Psoas muscle (tissue), 8 donors: ENCODE data around the gene SLC39A11. TPM values are rescaled to one million over a fixed set of nuclear protein-coding genes. Genes with fewer than 3 reads are reported as not detected.

Source experiments
- ATAC-seq, 4 donors: fragments of 200-7000 bp; cut with Tn5 transposase; one replicate each; pipeline ENCODE4 v1.9.1; 2020; ENCODE audit warnings: moderate library complexity in 3 of 4, mild to moderate bottlenecking in 2 of 4
- DNase-seq, 2 donors: peaks; one replicate each; pipeline ENCODE4 v3.0.0-alpha.2; 2020
- H3K27ac ChIP-seq: fragments of 200-600 bp; one replicate; pipeline ENCODE4 v1.8.0; 2022
- H3K27me3 ChIP-seq, 3 donors: fragments of 200-600 bp in 1 of 3; one replicate each; pipeline versions ENCODE4 v1.6.1 to v1.8.0; 2013 to 2022; ENCODE audit warnings: low read length in 2 of 3, mild to moderate bottlenecking in 2 of 3, moderate library complexity in 1 of 3; ENCODE audit not compliant: insufficient read depth in 3 of 3
- H3K36me3 ChIP-seq, 2 donors: fragments of 200-600 bp in 1 of 2; one replicate each; pipeline versions ENCODE4 v1.6.1 to v1.8.0; 2013 to 2022; ENCODE audit warnings: low read depth in 1 of 2, mild to moderate bottlenecking in 1 of 2, moderate library complexity in 1 of 2; ENCODE audit not compliant: insufficient read depth in 1 of 2
- H3K4me1 ChIP-seq: fragments of 200-600 bp; one replicate; pipeline ENCODE4 v1.8.0; 2022
- H3K4me3 ChIP-seq: fragments of 200-600 bp; one replicate; pipeline ENCODE4 v1.8.0; 2022; ENCODE audit warnings: mild to moderate bottlenecking
- H3K9me3 ChIP-seq: fragments of 200-600 bp; one replicate; pipeline ENCODE4 v1.8.0; 2022
- WGBS, 3 donors: extraction: QIAGEN DNeasy Blood & Tissue Kit; methylation state at CpG; one replicate each; pipeline versions ENCODE4 v1.1.6 to v1.1.7; 2013; 5-methylcytosine and 5-hydroxymethylcytosine counted together
- intact Hi-C, 2 donors: fragments of 100-400 bp; cut with DNase I; formaldehyde crosslinking; loops; one replicate each; pipeline versions ENCODE4 v1.11.0 to v1.14.2; 2022
- polyA plus RNA-seq, 3 donors: library from polyadenylated mRNA; stranded (reverse); fragments of 200-250 nt; gene quantifications; one replicate each; pipeline ENCODE4 v1.2.3, GENCODE V29; 2013
- total RNA-seq, 4 donors: library from RNA; stranded (reverse); fragmentation: NEBNext Ultra II Directional in 2 of 4; extraction: Animal tissue kit (Norgen Biotek cat#: 25700) in 2 of 4; gene quantifications; one replicate each; pipeline versions ENCODE4 v1.2.1 to v1.2.4, GENCODE V29; 2021 to 2023
- TF ChIP-seq, protein P1 (sequence below): fragments of 200-600 bp; IDR thresholded peaks from one replicate; pipeline ENCODE4 v1.8.0; 2022; ENCODE audit warnings: antibody characterized with exemption
- donor health status: healthy with polysubstance abuse.
- donor health status: DM: no; HTN: no; CAD: no; lungs with moderate emphysema.
- donor health status: Bipolar disorder and iron deficiency.
- donor health status: healthy.
- donor health status: DM: yes; HTN: yes; CAD: no.
- donor health status: DM: no; HTN: no; CAD: no.
- donor health status: DM: no; HTN: no; CAD: no.
- donor health status: DM: yes; HTN: yes; CAD: no.

SLC39A11 gene
- total and polyA plus RNA-seq, 7 donors = 1.6 to 9.7 (median 7.9) TPM

DNA sequence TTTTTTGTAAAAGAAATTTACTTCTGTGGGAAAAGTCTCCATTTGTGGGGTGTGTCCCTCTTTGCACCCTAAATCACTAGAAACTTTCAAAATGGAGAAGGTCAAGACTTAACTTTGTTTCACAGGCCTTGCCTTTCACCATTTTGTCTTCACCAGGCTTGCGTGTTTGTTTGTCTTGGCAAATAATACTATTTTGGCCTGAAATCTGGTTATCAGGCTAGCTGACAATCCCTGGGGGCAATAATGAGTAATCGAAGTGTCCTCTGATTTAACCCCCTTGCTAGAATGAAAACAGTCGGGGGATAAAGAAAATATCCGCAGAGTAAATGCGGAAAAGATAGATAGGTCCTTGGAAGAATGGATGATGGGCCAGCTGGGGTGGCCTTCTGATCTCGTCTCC lies 34.5 kb downstream of the SLC39A11 start:
- Histone ChIP-seq H3K4me1 (no peaks in the 10 kb centered on the region), H3K9me3 (no peaks in the 10 kb centered on the region), H3K27ac (no peak overlapping the region), H3K4me3 (no peak overlapping the region), H3K27me3 (no peaks in the 10 kb centered on the region), H3K36me3 (no peaks in the 10 kb centered on the region)
- 76 to 83% (median 79%) methylated on average over 6 of the region's 6 CpGs for WGBS, 3 donors
- ATAC-seq = no peak
- DNase-seq = no peak
- TF ChIP-seq, protein P1, sequence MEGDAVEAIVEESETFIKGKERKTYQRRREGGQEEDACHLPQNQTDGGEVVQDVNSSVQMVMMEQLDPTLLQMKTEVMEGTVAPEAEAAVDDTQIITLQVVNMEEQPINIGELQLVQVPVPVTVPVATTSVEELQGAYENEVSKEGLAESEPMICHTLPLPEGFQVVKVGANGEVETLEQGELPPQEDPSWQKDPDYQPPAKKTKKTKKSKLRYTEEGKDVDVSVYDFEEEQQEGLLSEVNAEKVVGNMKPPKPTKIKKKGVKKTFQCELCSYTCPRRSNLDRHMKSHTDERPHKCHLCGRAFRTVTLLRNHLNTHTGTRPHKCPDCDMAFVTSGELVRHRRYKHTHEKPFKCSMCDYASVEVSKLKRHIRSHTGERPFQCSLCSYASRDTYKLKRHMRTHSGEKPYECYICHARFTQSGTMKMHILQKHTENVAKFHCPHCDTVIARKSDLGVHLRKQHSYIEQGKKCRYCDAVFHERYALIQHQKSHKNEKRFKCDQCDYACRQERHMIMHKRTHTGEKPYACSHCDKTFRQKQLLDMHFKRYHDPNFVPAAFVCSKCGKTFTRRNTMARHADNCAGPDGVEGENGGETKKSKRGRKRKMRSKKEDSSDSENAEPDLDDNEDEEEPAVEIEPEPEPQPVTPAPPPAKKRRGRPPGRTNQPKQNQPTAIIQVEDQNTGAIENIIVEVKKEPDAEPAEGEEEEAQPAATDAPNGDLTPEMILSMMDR = no peak
- intact Hi-C loops = no loop called here

DNA sequence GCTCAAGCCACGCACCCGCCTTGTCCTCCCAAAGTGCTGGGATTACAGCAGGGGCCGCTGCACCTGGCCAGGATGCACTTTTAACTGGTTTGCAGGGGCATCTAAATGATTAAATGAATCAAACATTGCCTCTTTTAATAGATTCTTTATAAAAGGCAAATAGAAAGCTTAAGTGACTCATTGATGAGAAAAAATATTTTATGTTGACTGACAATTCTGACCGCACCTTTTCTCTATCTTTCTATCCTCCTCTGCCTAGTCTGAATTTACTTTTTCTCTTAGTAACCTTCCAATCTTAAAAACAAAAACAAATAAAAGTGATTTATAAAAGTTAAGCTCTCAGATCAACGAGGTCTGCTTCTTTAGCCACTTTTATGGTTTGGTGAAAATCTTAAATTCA lies 35.3 kb downstream of the SLC39A11 start:
- 94% methylated on average over 5 of the region's 5 CpGs for WGBS, 3 donors
- H3K27ac ChIP-seq = no peak overlapping the region
- H3K9me3 ChIP-seq = no peaks in the 10 kb centered on the region
- TF ChIP-seq, protein P1 = no peak
- ATAC-seq (no peak), DNase-seq (no peak)
- intact Hi-C loops = no loop called here
- H3K36me3 ChIP-seq = no peaks in the 10 kb centered on the region
- no peak overlapping the region for H3K4me3 ChIP-seq
- no peaks in the 10 kb centered on the region for H3K27me3 ChIP-seq
- no peaks in the 10 kb centered on the region for H3K4me1 ChIP-seq

DNA sequence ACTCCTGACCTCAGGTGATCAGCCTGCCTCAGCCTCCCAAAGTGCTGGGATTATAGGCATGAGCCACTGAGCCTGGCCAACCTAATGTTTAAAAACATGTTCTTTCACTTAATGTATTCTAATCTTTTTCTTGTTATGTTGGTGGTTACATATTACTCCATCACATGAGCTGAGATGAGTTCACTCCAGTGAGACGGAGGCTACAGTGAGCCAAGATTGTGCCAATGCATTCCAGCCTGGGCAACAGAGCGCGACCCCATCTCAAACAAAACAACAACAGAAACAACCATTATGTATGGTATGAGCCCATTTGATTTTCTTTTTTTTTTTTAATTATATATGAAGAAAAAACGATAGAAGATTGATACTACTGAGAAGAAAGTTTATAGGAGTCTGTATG lies 39.6 kb downstream of the SLC39A11 start:
- TF ChIP-seq, protein P1 = no peak
- intact Hi-C loops = no loop called here
- 80 to 93% (median 85%) methylated on average over 4 of the region's 4 CpGs for WGBS, 3 donors
- H3K4me3 ChIP-seq = no peak overlapping the region
- H3K27me3 ChIP-seq = no peaks in the 10 kb centered on the region
- ATAC-seq (no peak), DNase-seq (no peak)
- no peaks in the 10 kb centered on the region for H3K9me3 ChIP-seq
- no peaks in the 10 kb centered on the region for H3K36me3 ChIP-seq
- no peaks in the 10 kb centered on the region for H3K4me1 ChIP-seq
- no peak overlapping the region for H3K27ac ChIP-seq

DNA sequence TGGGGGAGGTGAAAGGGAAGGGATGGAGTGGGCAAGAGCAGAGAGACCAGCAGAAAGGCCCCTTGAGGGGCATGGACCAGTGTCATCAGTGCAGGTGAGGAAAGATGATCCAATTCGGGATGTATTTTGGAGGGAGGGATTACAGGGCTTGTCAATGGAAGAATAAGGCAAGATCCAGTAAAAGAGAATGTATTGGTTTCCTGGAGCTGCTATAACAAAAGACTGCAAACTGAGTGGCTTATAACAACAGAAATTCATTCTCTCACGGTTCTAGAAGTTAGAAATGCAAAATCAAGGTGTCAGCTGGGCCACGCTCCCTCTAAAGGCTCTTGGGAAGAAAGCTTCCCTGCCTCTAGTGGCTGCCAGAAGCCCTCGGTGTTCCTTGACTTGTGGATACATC lies 41.7 kb downstream of the SLC39A11 start:
- intact Hi-C loops = no loop called here
- ATAC-seq = no peak
- WGBS, 3 donors = 91 to 97% (median 92%) methylated on average over 4 of the region's 4 CpGs

DNA sequence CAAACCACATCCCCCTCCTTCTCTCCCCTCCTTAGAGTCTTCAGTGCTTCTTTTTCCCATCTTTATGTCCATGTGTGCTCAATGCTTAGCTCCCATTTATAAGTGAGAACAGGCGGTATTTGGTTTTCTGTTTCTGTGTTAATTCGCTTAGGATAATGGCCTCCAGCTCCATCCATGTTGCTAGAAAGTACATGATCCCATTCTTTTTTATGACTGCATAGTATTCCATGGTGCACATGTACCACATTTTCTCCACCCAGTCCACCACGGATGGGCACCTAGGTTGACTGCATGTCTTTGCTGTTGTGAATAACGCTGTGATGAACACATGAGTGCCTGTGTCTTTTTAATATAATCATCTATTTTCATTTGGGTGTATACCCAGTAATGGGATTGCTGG lies 44.3 kb downstream of the SLC39A11 start:
- Histone ChIP-seq H3K36me3 (no peaks in the 10 kb centered on the region), H3K4me3 (no peak overlapping the region), H3K27ac (no peak overlapping the region), H3K27me3 (no peaks in the 10 kb centered on the region), H3K9me3 (no peaks in the 10 kb centered on the region), H3K4me1 (no peaks in the 10 kb centered on the region)
- intact Hi-C loops = no loop called here
- DNase-seq (no peak), ATAC-seq (no peak)
- TF ChIP-seq, protein P1 = no peak
- 96 to 98% (median 98%) methylated on average over 4 of the region's 4 CpGs for WGBS, 3 donors

More for the DNA sequence above, 41.7 kb downstream of the SLC39A11 start:
- H3K27ac ChIP-seq = no peak overlapping the region
- H3K4me1 ChIP-seq = no peaks in the 10 kb centered on the region
- no peak overlapping the region for H3K4me3 ChIP-seq
- DNase-seq = no peak
- no peaks in the 10 kb centered on the region for H3K36me3 ChIP-seq
- H3K9me3 ChIP-seq = no peaks in the 10 kb centered on the region
- no peaks in the 10 kb centered on the region for H3K27me3 ChIP-seq
- TF ChIP-seq, protein P1 = no peak
